ENCODE data around the gene RTL9. TPM values are rescaled to one million over a fixed set of nuclear protein-coding genes. Genes with fewer than 3 reads are reported as not detected.

RTL9 gene
- total and polyA plus RNA-seq, 9 of the 15 experiments (the other 6 are each of a cell fraction or from before 2014, with no cell fraction given), result 0.04 to 0.35 (median 0.13) TPM; not detected in 1

- no peak overlapping the region for H3K4me3 ChIP-seq
- ChIA-PET CTCF (ENCODE audit: low intra/inter-chr PET ratio) (interaction anchor here (1.4 to 1.6 kb wide), 2 partner anchors 241 to 245 kb away, joined by 4 to 6 read pairs; no protein-coding TSS in a partner anchor), POLR2A (interaction anchor here (1.1 to 1.5 kb wide), 2 partner anchors 219 to 242 kb away, joined by 4 to 6 read pairs; no protein-coding TSS in a partner anchor)
- H3K27me3 ChIP-seq (ENCODE audit: control insufficient read depth in 2 of 2, insufficient read depth in 2 of 2, low read length in 2 of 2), result no peaks in the 10 kb centered on the region
- H2AFZ ChIP-seq (ENCODE audit: low read depth, low read length), result peak overlapping the region; percentile 73
- intact Hi-C loops (cut with micrococcal nuclease), result loop anchor here (1.0 to 5.0 kb wide), 2 partner anchors 39 to 54 kb away; no protein-coding TSS in a partner anchor
- no peaks in the 10 kb centered on the region for H3K9me1 ChIP-seq (ENCODE audit: control insufficient read depth, insufficient read depth, low read length)
- ATAC-seq, result peak; percentile 80
- H3K4me1 ChIP-seq (replicated peaks in 1 of 2; ENCODE audit: control insufficient read depth in 2 of 2, insufficient read depth in 2 of 2, low read length in 2 of 2), result peaks cover 16 to 53% of the 10 kb centered on the region in 2 experiments; a peak in 4 of 5 replicates
- 30% methylated on average over 3 of the region's 3 CpGs for WGBS (ENCODE audit: insufficient coverage, low coverage, missing lambda C conversion rate)
- H3K27ac ChIP-seq (ENCODE audit: extremely low read depth, low read depth, low read length), result no peak overlapping the region; the same call in 1 of the 3 replicates
- peak in 2 of 4 experiments; percentile 44 to 65 for DNase-seq (ENCODE audit: extremely low read depth in 1 of 4, low spot score in 3 of 4)
- H4K20me1 ChIP-seq (replicated peaks; ENCODE audit: control insufficient read depth, insufficient read depth, low read length), result no peaks in the 10 kb centered on the region
- no peaks in the 10 kb centered on the region for H3K36me3 ChIP-seq (ENCODE audit: control insufficient read depth, insufficient read depth, low read length)
- no peaks in the 10 kb centered on the region for H3K79me2 ChIP-seq (ENCODE audit: control insufficient read depth, insufficient read depth, low read length)
- FAIRE-seq, result peak; percentile 66
- H3K4me2 ChIP-seq (ENCODE audit: insufficient read depth, low read length), result no peak overlapping the region
- BruUV-seq (replicated peaks), result no TSS peak
- no peak overlapping the region; a peak in 1 of 4 replicates for H3K9ac ChIP-seq (ENCODE audit: insufficient read depth in 1 of 2, low read depth in 2 of 2, low read length in 2 of 2)
- H3K9me3 ChIP-seq (replicated peaks; ENCODE audit: control insufficient read depth, insufficient read depth, low read depth, low read length), result no peaks in the 10 kb centered on the region; the same call in 1 of the 2 replicates
- in situ Hi-C loops (cut with MboI), result loop anchor here (10.0 to 25.0 kb wide), 3 partner anchors 76 to 676 kb away; no protein-coding TSS in a partner anchor
- TF ChIP-seq ESRRA (IDR thresholded peaks at IDR 0.05; ENCODE audit: borderline replicate concordance, low read depth) (peak; percentile 31; the same call in 1 of the 2 replicates), CTCF (IDR thresholded peaks at IDR 0.05 in 2 of 3, conservative IDR thresholded peaks at IDR 0.05 in 1 of 3; ENCODE audit: insufficient read depth in 2 of 3, low read depth in 1 of 3, low read length in 3 of 3) (peak; percentile 56 to 60 (median 57); a peak in 5 of 6 replicates), YY1 (IDR thresholded peaks at IDR 0.05; ENCODE audit: borderline replicate concordance in 1 of 3, control insufficient read depth in 1 of 3, extremely low read depth in 1 of 3, insufficient read depth in 3 of 3, insufficient read length in 1 of 3, insufficient replicate concordance in 2 of 3, low read depth in 1 of 3, low read length in 2 of 3) (peak in 1 of 3 experiments; percentile 55), DEAF1 (CRISPR knock-in tag; IDR thresholded peaks at IDR 0.05) (0 out of 2 replicates have a peak, but pooled peaks have one; percentile 18), ZBTB11 (CRISPR knock-in tag; IDR thresholded peaks at IDR 0.05) (no peak), HNRNPUL1 (IDR thresholded peaks at IDR 0.05; ENCODE audit: low read length) (no peak)
Measured at GRCh38 chrX:110401135-110401534, 42.5 kb downstream of the RTL9 start.

Measured in K562 (cell line).